Uterus (tissue), 2 donors: ENCODE results near the gene NADSYN1.

Experiments
- POLR2A ChIP-seq, 2 donors: fragments of 450-650 bp; IDR thresholded peaks; one replicate each; pipeline ENCODE4 v1.6.1; 2016; ENCODE audit warnings: antibody characterized with exemption in 2 of 2, mild to moderate bottlenecking in 1 of 2, moderate library complexity in 1 of 2
- TF ChIP-seq, protein P1 (sequence below), 4 experiments: fragments of 200-600 bp in 2 of 4; fragments of 450-650 bp in 2 of 4; sonication (generic) in 2 of 4; IDR thresholded peaks; one replicate each; pipeline ENCODE4 v1.5.1; 2016 to 2019; ENCODE audit warnings: antibody characterized with exemption in 4 of 4, mild to moderate bottlenecking in 2 of 4, moderate library complexity in 1 of 4

DNA sequence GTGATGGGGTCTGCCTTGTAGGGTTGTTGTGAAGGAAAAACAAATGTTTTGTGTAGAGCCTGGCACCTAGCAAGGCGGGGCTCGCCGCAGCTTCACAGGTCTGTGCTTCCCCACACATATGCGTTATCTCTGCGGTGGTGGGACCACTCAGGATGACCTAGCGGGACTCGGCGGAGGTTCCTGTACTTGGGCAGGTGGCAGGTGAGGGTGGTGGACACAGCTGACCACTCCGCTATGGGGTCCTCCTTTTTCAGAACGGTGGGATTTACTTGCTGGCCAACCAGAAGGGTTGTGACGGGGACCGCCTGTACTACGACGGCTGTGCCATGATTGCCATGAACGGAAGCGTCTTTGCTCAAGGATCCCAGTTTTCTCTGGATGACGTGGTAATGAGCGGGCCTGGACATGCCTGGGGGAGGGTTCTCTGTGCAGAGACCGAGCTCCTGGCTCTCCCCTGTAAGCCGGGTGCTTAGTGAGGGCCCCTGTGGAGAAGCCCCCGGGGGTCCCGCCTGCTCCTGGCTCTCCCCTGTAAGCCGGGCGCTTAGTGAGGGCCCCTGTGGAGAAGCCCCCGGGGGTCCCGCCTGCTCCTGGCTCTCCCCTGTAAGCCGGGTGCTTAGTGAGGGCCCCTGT, 21.3 kb downstream of the NADSYN1 start:
- TF ChIP-seq, protein P1, sequence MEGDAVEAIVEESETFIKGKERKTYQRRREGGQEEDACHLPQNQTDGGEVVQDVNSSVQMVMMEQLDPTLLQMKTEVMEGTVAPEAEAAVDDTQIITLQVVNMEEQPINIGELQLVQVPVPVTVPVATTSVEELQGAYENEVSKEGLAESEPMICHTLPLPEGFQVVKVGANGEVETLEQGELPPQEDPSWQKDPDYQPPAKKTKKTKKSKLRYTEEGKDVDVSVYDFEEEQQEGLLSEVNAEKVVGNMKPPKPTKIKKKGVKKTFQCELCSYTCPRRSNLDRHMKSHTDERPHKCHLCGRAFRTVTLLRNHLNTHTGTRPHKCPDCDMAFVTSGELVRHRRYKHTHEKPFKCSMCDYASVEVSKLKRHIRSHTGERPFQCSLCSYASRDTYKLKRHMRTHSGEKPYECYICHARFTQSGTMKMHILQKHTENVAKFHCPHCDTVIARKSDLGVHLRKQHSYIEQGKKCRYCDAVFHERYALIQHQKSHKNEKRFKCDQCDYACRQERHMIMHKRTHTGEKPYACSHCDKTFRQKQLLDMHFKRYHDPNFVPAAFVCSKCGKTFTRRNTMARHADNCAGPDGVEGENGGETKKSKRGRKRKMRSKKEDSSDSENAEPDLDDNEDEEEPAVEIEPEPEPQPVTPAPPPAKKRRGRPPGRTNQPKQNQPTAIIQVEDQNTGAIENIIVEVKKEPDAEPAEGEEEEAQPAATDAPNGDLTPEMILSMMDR (IDR thresholded peaks at IDR 0.05), result no peak
- no peak for TF ChIP-seq POLR2A (IDR thresholded peaks at IDR 0.05)
